Activated CD4-positive, alpha-beta T cell treated with anti-CD3 and anti-CD28 coated beads, Interleukin-2, Interleukin-4, amounts not matched to agents 100 ng/mL and 50 ng/mL, durations not matched to agents 16 hours and 8 hours (primary cell): Measurements from ENCODE around the gene OSBPL3.
A peak's percentile ranks its signal among the peaks of the same experiment; 100 is the strongest.

ENCODE experiments used
- DNase-seq: peaks from one replicate; pipeline ENCODE4 v3.0.0-alpha.2; 2020; ENCODE audit warnings: low spot score

OSBPL3 gene

GRCh38 chr7:24862461-24862860 lies 117.5 kb downstream of the OSBPL3 start:
- DNase-seq = no peak

DNA sequence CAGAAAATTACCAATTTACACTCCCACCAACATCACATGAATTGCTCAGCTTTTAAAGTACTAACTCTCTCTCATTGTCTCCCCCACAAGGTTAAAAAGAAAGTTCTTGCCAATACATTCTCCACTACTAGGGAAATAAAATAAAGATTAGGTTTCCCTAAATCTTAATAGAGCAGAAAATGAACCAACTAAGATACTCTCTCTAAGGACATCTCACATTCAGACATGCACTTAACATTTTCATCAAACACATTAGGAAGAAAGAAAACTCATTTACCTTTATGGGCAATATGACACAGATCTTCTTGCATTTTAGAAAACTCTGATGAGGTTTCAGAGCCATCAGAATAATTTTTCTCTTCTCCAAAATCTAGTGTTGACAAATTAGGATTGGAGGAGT lies 118.6 kb downstream of the OSBPL3 start:
- DNase-seq = no peak

GRCh38 chr7:24860611-24861010 lies 119.4 kb downstream of the OSBPL3 start:
- no peak for DNase-seq

DNA sequence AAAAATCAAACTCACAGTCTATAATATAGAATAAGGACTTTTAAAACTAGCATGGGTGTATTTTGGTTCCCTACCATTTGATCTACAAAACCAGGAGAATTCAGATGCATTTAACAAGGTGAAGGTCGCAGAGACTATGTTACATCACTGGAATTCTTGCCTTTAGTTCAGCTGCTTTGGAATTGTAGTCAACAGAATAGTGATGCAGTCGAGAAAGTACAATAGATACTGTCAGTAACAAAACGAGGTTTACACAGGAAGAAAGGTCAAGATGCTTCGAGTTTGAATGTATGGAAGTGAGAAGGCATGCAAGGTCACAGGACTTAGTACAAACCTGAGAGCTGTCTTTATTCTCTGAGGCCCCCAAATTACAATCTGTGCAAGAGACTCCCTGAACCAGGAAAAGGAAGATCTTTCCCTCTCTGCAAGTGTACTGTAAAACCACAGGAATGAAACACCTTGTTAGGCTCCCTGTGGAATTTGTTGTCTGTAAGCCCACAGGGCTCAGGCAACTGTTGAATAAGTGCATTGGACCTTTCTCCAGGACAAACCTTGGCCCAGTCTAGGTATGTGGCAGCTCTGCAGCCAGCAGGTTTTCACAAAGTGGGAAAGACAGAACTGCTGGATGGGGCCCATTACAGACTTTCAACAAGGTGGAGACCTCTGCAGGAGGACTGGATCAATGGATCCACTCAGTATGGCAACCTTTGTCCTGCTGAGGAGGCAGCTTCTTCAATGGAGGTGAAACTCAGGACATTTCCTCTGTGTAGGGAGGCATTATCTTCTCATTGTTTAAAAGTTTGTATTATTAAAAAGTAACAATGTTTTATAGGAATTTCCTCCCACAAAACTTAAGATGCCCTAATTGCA lies 121.6 kb downstream of the OSBPL3 start:
- no peak for DNase-seq

- no peak for DNase-seq
Observed at GRCh38 chr7:24857623-24858022, 122.4 kb downstream of the OSBPL3 start.

GRCh38 chr7:24854866-24855265 lies 125.1 kb downstream of the OSBPL3 start:
- DNase-seq = no peak

- peak; percentile 39 for DNase-seq
Observed at GRCh38 chr7:24851786-24852185, 128.2 kb downstream of the OSBPL3 start.

DNA sequence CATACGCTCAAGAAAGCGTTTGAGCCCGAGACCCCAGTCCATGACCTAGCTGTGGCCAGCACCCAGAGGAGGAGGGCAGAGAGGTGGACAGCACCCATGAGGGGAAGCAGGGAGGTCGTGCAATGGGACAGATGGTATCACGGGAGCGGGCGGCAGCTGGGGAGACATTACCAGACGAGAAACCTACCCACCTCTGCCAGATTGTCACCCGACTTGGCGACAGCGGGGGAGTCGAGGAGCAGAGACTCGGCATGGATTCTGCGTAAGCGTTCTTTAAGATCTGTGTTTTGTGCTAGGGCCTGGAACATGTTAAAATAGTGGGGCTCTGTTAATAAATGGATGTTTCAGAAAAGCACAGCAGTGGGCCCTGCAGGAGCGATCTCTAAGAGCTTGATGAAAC lies 131.1 kb downstream of the OSBPL3 start:
- no peak for DNase-seq

- DNase-seq = no peak
Observed at GRCh38 chr7:24847754-24848153, 132.2 kb downstream of the OSBPL3 start.

GRCh38 chr7:24843821-24844434 lies 136.1 kb downstream of the OSBPL3 start:
- DNase-seq = no peak

DNA sequence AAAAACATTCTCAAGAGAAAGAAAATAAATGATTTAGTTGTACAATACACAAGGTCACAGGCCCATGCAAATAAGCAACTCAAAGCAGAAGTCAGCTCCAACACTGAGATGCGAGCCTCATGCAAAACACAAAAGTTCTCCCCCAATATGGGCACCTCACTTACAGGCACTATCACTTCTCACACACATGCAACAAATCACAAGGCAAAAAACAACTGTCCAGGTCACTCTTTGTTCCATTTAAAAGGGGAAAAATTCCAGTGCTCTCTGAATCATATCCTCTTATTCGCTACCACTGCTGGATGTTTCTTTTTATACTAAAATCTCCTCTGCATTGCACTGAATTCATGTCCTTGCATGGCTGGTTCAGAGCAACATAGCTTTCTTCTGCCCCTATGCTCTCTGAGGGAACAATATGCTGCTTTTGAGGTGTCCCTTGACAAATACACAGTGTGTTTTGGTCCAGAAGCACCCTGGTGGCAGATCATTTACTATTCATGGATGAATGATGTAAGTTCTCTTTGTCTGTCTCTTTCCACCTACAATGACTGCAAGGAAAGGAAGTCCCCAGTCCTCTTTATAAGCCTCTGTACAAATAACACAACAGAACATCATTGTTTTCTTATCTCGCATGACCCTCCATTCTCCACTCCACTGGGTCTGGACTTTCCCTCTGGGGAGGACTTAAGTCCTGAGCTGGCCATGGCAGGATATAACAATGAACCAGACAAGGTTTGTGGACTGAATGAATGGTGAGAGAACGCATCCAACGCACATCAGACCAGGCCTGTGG lies 137.3 kb downstream of the OSBPL3 start:
- no peak for DNase-seq

DNA sequence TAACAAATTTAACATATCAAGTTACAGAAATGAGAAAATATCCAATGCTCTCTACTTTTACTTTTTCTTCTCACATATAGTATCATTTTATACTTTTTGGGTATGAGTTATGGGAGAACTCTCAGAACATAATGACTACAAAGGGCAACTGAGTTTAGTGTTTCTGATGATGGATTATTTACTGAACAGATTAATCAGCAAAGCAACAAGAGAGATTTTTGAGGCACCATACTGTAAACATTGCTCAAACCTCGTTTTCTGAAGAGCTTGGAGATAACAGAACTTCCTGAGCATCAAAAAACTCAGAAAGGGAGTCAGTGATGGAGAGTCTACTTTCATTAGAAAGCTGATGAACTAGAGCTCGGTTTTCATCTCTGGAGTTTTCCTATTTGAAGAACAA lies 137.9 kb downstream of the OSBPL3 start:
- no peak for DNase-seq

- DNase-seq = no peak
Observed at GRCh38 chr7:24840563-24840962, 139.4 kb downstream of the OSBPL3 start.

- DNase-seq = no peak
Observed at GRCh38 chr7:24836084-24836483, 143.9 kb downstream of the OSBPL3 start.

DNA sequence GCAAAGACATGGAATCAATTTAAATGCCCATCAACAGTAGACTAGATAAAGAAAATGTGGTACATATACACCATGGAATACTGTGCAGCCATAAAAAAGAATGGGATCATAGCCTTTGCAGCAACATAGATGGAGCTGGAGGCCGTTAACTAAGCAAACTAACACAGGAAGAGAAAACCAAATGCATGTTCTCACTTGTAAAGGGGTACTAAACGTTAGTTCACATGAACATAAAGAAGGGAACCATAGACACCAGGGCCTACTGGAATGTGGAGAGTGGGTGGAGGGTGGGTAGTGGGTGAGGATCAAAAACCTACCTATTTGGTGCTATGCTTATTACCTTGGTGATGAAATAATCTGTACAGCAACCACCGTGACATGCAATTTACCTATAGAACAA lies 144.3 kb downstream of the OSBPL3 start:
- DNase-seq = no peak

- no peak for DNase-seq
Observed at GRCh38 chr7:24834128-24834798, 145.7 kb downstream of the OSBPL3 start.

DNA sequence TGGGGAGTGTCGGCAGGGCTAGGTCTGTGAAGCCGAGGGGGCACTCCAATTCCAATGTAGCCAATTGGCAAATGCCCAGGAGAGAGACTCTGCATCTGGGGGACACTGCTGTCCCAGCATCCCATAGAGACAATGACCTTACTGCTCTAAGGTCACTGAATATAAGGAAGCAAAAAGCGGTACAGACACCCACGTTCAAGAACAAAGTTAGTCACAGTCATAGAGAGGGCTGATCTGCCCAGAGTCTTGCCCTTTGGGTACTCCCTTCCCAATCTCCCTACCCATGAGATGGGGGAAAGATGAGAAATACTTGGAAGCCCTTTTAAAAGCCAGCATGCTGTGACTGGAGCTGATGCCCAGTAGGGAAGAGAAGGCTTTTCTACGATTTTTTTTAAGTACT lies 146.4 kb downstream of the OSBPL3 start:
- DNase-seq = no peak

- no peak for DNase-seq
Observed at GRCh38 chr7:24831240-24831639, 148.7 kb downstream of the OSBPL3 start.

- DNase-seq = no peak
Observed at GRCh38 chr7:24830440-24831050, 149.4 kb downstream of the OSBPL3 start.

GRCh38 chr7:24829787-24830186 lies 150.2 kb downstream of the OSBPL3 start:
- peak; percentile 74 for DNase-seq

DNA sequence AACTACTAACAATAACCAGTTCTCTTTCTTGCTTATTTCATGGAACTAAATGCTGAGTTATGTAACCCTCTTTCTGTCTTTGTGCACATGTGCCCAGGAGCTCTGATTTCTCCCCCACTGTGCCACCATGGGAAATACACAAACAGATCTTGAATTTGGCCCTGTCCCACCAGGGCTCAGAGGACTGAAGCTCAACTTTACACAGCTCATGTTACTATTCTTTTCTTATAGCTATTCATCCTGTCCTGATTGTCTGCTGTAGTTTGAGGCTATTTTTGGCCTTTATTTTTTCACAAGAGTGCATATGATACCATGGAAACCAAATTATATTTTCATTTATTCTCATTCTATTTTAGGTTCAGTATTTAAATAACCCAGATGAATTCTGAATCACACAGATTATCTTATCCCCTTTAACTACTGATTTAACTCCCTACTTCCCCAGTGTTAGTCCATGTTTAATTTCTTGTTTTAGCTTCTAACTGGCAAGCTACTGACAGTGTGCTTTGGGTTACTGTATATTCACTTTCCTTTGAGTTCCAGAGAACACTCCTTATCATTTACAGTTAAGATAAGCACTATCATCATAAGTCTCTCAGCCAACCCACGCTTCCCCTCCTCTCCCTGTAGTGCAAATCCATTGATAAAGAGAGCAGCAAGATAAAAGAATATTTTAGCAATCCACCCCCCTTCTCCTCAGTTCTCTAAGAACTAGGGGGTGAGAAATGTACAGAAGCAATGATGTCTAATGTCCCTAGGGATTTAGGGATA lies 150.9 kb downstream of the OSBPL3 start:
- DNase-seq = no peak
